HEK293T (cell line): ENCODE measurements around the gene ACTN2.

Experiments
- CTCF ChIA-PET: fragments of 350-600 bp; formaldehyde crosslinking; extraction: SDS; loops from one replicate; lab custom pipeline; 2021; ENCODE audit warnings: antibody characterized with exemption, inconsistent platforms; lab: Yijun Ruan, JAX
- POLR2A ChIA-PET: fragments of 350-600 bp; formaldehyde crosslinking; extraction: SDS; loops from one replicate; lab custom pipeline; 2020; ENCODE audit warnings: antibody characterized with exemption, inconsistent platforms; lab: Yijun Ruan, JAX
- DNase-seq: peaks from one replicate; pipeline ENCODE4 v3.0.0; 2012; ENCODE audit warnings: mixed read lengths; ENCODE audit errors: extremely low spot score
- ARNT ChIP-seq: fragments of 450-650 bp; IDR thresholded peaks from 2 replicates; pipeline ENCODE4 v1.6.1; 2017; ENCODE audit warnings: mild to moderate bottlenecking
- BHLHE40 ChIP-seq: fragments of 450-650 bp; IDR thresholded peaks from 2 replicates; pipeline ENCODE4 v1.6.1; 2016; ENCODE audit warnings: mild to moderate bottlenecking, moderate library complexity, borderline replicate concordance
- CTBP1 ChIP-seq: fragments of 450-650 bp; IDR thresholded peaks from 2 replicates; pipeline ENCODE4 v1.6.1; 2016; ENCODE audit warnings: borderline replicate concordance
- ELF4 ChIP-seq: fragments of 450-650 bp; IDR thresholded peaks from 2 replicates; pipeline ENCODE4 v1.6.1; 2017; ENCODE audit warnings: antibody characterized with exemption
- FOXA1 ChIP-seq: fragments of 450-650 bp; IDR thresholded peaks from 2 replicates; pipeline ENCODE4 v1.6.1; 2016; ENCODE audit warnings: mild to moderate bottlenecking
- FOXK2 ChIP-seq: fragments of 450-650 bp; IDR thresholded peaks from 2 replicates; pipeline ENCODE4 v1.6.1; 2016; ENCODE audit warnings: mild to moderate bottlenecking
- FOXM1 ChIP-seq: fragments of 450-650 bp; IDR thresholded peaks from 2 replicates; pipeline ENCODE4 v1.6.1; 2017; ENCODE audit warnings: mild to moderate bottlenecking, borderline replicate concordance
- HDGF ChIP-seq: fragments of 450-650 bp; IDR thresholded peaks from 2 replicates; pipeline ENCODE4 v1.6.1; 2017; ENCODE audit warnings: antibody characterized with exemption, borderline replicate concordance
- L3MBTL2 ChIP-seq: fragments of 450-650 bp; conservative IDR thresholded peaks from 2 replicates; pipeline ENCODE4 v1.6.1; 2016; ENCODE audit warnings: mild to moderate bottlenecking
- LEF1 ChIP-seq: fragments of 450-650 bp; IDR thresholded peaks from 2 replicates; pipeline ENCODE4 v1.6.1; 2017; ENCODE audit warnings: mild to moderate bottlenecking, borderline replicate concordance
- NFRKB ChIP-seq: fragments of 450-650 bp; IDR thresholded peaks from 2 replicates; pipeline ENCODE4 v1.6.1; 2016; ENCODE audit warnings: mild to moderate bottlenecking, moderate library complexity
- SP1 ChIP-seq: fragments of 450-650 bp; IDR thresholded peaks from 2 replicates; pipeline ENCODE4 v1.6.1; 2017
- SUZ12 ChIP-seq: fragments of 450-650 bp; IDR thresholded peaks from 2 replicates; pipeline ENCODE4 v1.6.1; 2016; ENCODE audit warnings: mild to moderate bottlenecking
- TARDBP ChIP-seq: fragments of 450-650 bp; IDR thresholded peaks from 2 replicates; pipeline ENCODE4 v1.6.1; 2016
- ZNF384 ChIP-seq: fragments of 450-650 bp; IDR thresholded peaks from 2 replicates; pipeline ENCODE4 v1.6.1; 2016
- TF ChIP-seq, protein P1 (sequence below): fragments of 450-650 bp; IDR thresholded peaks from 2 replicates; pipeline ENCODE4 v1.6.1; 2016

The ACTN2 gene

DNA sequence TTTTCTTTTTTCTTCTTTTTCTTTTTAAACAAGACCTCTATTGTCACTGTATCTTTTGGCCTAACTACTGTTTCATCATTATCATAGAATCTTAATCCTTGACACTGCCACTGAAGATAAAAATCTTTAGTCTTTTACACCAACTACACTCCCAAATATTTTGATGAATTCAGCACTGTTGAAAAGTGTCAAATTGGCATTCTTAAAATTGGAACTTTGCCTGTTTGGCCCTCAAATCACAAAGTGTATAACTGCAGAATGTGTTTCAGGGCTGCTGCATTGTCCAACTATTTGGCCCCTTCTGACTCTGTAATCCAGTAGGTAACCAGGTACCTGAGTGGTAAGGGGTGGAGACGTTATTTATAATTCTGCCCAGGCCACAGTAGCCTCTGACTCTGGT is 34.3 kb downstream of the ACTN2 start:
- DNase-seq = no peak
- ChIA-PET CTCF (interaction anchor here (1.2 kb wide), 1 partner anchor 39 kb away, joined by 3 read pairs; no protein-coding TSS in a partner anchor), POLR2A (no interaction called here)
- TF ChIP-seq SUZ12 = no peak
- TF ChIP-seq ZNF384 = 0 out of 2 replicates have a peak, but pooled peaks have one; percentile 6

- DNase-seq = no peak
- TF ChIP-seq FOXK2 (no peak), LEF1 (no peak), HDGF (no peak), TARDBP (no peak), ZNF384 (no peak), FOXM1 (no peak), CTBP1 (no peak), NFRKB (no peak), SP1 (no peak), ELF4 (no peak)
- TF ChIP-seq, protein P1, sequence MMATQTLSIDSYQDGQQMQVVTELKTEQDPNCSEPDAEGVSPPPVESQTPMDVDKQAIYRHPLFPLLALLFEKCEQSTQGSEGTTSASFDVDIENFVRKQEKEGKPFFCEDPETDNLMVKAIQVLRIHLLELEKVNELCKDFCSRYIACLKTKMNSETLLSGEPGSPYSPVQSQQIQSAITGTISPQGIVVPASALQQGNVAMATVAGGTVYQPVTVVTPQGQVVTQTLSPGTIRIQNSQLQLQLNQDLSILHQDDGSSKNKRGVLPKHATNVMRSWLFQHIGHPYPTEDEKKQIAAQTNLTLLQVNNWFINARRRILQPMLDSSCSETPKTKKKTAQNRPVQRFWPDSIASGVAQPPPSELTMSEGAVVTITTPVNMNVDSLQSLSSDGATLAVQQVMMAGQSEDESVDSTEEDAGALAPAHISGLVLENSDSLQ = no peak
- CTCF ChIA-PET = no interaction called here
- POLR2A ChIA-PET = no interaction called here
Measured at GRCh38 chr1:236724049-236724448, 37.8 kb downstream of the ACTN2 start.

DNA sequence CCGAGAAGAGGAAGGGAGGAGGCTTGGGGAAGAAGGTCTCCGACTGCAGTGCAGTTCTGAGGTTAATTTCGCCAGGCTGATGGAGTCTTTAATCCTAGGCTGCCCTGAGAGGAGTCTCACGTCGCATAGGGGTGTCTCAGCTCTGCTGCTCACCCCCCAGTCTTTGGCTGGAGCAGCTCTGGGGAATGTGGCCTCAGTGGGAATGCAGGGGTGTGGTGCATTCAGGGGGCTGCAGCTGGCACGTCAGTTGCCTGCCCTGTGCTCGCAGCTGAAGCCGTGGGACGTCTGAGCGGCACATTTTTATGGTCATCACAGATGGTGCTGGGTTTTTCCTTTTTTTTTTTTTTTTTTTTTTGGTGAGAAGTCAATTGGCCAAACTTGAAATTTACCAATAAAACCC is 38.2 kb downstream of the ACTN2 start:
- DNase-seq = no peak
- TF ChIP-seq FOXA1 = no peak
- TF ChIP-seq ZNF384 = no peak
- no peak for TF ChIP-seq ELF4
- no peak for TF ChIP-seq L3MBTL2
- no peak for TF ChIP-seq ARNT
- no peak for TF ChIP-seq BHLHE40
- TF ChIP-seq, protein P1 = no peak
- TF ChIP-seq FOXK2 = no peak
- TF ChIP-seq SUZ12 = no peak
- TF ChIP-seq NFRKB = no peak
- TF ChIP-seq TARDBP = no peak
- no peak for TF ChIP-seq CTBP1
- no peak for TF ChIP-seq LEF1
- POLR2A ChIA-PET = no interaction called here
- CTCF ChIA-PET = no interaction called here

DNA sequence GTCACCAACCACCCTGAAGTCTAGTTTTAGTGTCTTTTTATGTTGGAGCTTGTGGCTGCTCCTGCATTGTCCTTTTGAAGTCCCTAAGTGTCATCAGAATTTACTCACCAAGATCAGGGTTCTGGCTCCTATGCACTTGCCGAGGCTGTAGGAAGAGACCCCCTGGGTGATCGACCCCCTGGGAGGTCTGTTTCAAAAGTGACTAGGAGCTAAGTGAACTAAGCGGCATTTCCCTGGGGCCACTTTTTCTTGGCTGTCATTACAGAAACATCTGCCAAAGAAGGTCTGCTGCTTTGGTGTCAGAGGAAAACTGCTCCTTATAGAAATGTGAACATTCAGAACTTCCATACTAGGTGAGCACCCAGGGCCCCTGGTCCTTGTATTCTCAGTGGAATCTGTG is 39.4 kb downstream of the ACTN2 start:
- DNase-seq = no peak
- POLR2A ChIA-PET = interaction anchor here (0.8 kb wide), 1 partner anchor 121 kb away, joined by 3 read pairs; the partner anchor contains the start of gene HEATR1
- TF ChIP-seq FOXA1 (no peak), HDGF (no peak), CTBP1 (no peak), SUZ12 (no peak), SP1 (no peak), FOXK2 (no peak), BHLHE40 (no peak), L3MBTL2 (no peak), ELF4 (no peak), NFRKB (no peak), ARNT (no peak), ZNF384 (no peak), TARDBP (no peak), FOXM1 (no peak)
- TF ChIP-seq, protein P1 = no peak
- CTCF ChIA-PET = no interaction called here

GRCh38 chr1:236727521-236727920 is 41.2 kb downstream of the ACTN2 start:
- TF ChIP-seq ELF4 (no peak), ZNF384 (no peak), SP1 (no peak), FOXK2 (no peak), ARNT (no peak), FOXA1 (no peak), FOXM1 (no peak), NFRKB (no peak), CTBP1 (no peak), L3MBTL2 (no peak), SUZ12 (no peak), TARDBP (no peak), BHLHE40 (no peak), HDGF (no peak), LEF1 (no peak)
- TF ChIP-seq, protein P1 = no peak
- CTCF ChIA-PET = interaction anchor here (0.7 kb wide), 1 partner anchor 32 kb away, joined by 3 read pairs; no protein-coding TSS in a partner anchor
- no peak for DNase-seq
- POLR2A ChIA-PET = no interaction called here

DNA sequence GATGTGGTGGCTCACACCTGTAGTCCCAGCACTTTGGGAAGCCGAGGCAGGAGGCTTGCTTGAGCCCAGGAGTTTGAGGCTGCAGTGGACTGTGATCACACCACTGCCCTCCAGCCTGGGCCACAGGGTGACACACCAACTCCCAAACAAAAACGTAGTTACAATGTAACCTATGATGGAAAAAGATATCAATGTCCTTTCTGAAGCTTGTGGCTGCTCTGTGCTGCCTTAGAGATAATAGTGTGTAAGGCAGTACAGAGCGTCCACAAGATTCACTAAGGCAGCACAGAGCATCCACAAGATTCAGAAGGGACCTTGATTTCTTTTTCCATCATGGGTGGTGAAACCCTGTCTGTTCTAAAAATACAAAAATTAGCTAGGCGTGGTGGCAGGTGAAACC is 42.5 kb downstream of the ACTN2 start:
- no peak for DNase-seq
- ChIA-PET POLR2A (no interaction called here), CTCF (no interaction called here)
- TF ChIP-seq, protein P1 = no peak
- TF ChIP-seq ARNT (no peak), BHLHE40 (no peak), CTBP1 (no peak), FOXA1 (no peak), ELF4 (no peak), SP1 (no peak), SUZ12 (no peak), NFRKB (no peak), FOXK2 (no peak)
